ENCODE measurements around the gene WDR75.

DNA sequence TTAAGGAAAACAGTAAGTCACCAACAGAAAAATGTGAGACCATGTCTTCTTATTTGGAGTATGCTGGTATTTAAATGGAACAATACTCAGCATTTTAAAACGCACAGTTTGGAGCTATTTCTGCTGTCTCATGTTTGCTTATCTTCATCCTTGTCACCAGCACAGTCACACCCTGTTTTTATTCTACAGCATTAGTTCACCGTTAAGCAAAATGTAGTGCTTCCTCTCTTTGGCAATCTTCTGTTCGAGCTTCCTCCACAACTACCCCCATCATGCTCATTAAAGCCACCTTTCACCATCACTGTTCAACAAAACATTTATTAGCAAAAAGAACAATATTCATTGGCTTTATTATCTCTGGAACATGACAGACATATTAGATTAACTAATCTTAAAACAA is 75.3 kb downstream of the WDR75 start:
- no peak for TF ChIP-seq POLR2A (IDR thresholded peaks at IDR 0.05; ENCODE audit: low read length)
- TF ChIP-seq GATA1 (IDR thresholded peaks at IDR 0.05; ENCODE audit: low read depth, low read length), result peak; percentile 39

All from erythroblast (primary cell).